GM12891 (cell line): ENCODE results near the gene BLOC1S1.
"Not testable (repeated sequence)": the region's sequence is repeated elsewhere in the genome, so short reads cannot be mapped to it uniquely, and the experiment has no call there.

ENCODE experiments used
- DNase-seq: peaks from one replicate; pipeline ENCODE4 v3.0.0; 2011; ENCODE audit warnings: low spot score; ENCODE audit not compliant: insufficient read length
- FAIRE-seq: peaks from 2 replicates; lab custom pipeline; 2011; peaks lifted over from hg19 to GRCh38; lab: Jason Lieb, UNC
- PAX5 ChIP-seq: IDR thresholded peaks from 2 replicates; pipeline ENCODE4 v1.6.1; 2011; ENCODE audit warnings: low read length, moderate library complexity, mild to moderate bottlenecking; ENCODE audit not compliant: insufficient read depth, severe bottlenecking
- POLR2A ChIP-seq: IDR thresholded peaks from 2 replicates; pipeline ENCODE4 v1.6.1; 2011; ENCODE audit warnings: low read depth, low read length, control low read depth
- POLR2AphosphoS5 ChIP-seq: IDR thresholded peaks from 2 replicates; pipeline ENCODE4 v1.6.1; 2011; ENCODE audit warnings: low read depth, low read length, control low read depth
- POU2F2 ChIP-seq: IDR thresholded peaks from 2 replicates; pipeline ENCODE4 v1.6.1; 2011; ENCODE audit warnings: low read depth, mild to moderate bottlenecking, control low read depth, low read length, moderate library complexity
- SPI1 ChIP-seq: IDR thresholded peaks from 2 replicates; pipeline ENCODE4 v1.6.1; 2011; ENCODE audit warnings: low read depth, low read length, control low read depth
- TAF1 ChIP-seq: IDR thresholded peaks from 2 replicates; pipeline ENCODE4 v1.6.1; 2011; ENCODE audit warnings: low read depth, low read length, control low read depth

The BLOC1S1 gene

DNA sequence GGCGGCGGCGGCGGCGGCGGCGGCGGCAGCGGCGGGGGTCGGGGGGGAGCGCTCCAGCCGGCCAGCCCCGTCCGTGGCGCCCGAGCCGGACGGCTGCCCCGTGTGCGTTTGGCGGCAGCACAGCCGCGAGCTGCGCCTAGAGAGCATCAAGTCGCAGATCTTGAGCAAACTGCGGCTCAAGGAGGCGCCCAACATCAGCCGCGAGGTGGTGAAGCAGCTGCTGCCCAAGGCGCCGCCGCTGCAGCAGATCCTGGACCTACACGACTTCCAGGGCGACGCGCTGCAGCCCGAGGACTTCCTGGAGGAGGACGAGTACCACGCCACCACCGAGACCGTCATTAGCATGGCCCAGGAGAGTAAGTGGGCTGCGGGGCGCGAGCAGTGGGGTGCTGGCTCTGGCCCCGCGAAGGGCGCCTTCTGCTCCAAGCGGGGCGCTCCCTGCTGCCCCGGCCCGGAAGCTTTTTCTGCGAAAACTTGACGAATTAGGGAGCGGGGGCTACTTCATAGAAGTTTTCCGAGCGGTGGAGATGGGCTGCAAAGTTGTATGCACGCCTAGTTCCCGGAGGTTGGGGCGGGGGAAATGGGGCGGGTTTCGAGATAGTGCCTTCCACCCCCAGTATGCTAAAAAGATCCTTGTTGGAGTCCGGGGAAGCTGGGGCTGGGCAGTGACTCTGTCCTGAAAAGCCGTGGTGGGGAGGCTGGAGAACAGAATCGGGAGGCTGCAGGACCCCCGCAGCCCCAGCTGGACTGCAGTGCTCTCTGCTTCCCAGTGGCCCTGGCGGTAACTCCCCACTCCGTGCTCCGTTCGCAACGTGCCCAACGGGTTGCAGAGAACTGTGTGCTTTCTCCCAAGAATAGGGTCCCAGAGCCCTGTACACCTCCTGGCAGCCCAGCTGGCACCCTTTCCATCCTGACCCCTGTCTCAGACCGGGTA, 27.8 kb downstream of the BLOC1S1 start:
- DNase-seq (no peak), FAIRE-seq (peak; percentile 57)
- TF ChIP-seq PAX5 = no peak

- TF ChIP-seq POLR2A (no peak), TAF1 (no peak), SPI1 (no peak), POLR2AphosphoS5 (no peak), POU2F2 (no peak), PAX5 (no peak)
- DNase-seq (no peak), FAIRE-seq (no peak)
Observed at GRCh38 chr12:55744340-55745030, 28.6 kb downstream of the BLOC1S1 start.

DNA sequence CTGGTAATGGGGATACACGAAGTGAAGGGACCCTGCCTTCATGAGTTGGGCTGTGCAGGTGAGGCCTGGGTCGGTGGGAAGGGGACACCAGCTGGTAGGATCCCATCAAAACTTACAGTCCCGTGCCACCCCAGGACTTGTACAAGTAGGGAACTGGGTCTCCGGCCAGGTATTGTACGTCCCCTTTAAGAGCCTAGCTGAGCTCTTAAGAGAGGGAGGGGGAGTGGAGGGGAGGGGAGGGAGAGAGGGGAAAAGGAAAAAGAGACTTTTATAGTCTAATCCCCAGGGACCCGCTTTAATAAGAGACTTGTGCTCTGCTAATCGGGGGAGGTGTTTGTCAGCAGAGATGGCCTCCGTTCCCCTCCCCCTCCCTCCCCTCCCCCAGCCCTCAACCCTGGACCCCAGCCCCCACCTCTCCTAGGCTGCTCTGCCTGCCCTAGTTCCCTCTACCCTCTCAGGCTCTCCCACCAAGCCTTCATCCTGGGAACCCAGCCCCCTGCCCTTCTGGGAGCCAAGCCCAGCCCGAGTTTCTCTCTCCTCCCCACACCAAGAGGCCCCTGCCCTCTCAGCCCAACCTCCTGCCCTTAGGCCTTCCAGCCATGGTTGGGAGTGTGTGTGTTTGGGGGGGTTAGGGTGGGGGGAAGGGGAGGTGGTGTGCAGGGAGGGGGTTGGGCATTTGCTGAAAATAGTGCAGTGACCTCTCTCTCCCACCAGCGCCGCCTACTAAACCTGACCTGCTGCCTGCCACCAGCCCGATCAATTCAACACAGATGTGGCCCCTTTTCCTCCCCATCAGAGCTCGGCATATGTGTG, 29.7 kb downstream of the BLOC1S1 start:
- TF ChIP-seq SPI1 = no peak
- no peak for TF ChIP-seq PAX5
- TF ChIP-seq TAF1 = no peak
- DNase-seq (no peak), FAIRE-seq (peak; percentile 55)

GRCh38 chr12:55746174-55746912, 30.5 kb downstream of the BLOC1S1 start:
- no peak for FAIRE-seq
- no peak for DNase-seq
- no peak for TF ChIP-seq POU2F2

- DNase-seq (no peak), FAIRE-seq (no peak)
- TF ChIP-seq POLR2AphosphoS5 = no peak
- no peak for TF ChIP-seq POU2F2
- TF ChIP-seq PAX5 = no peak
- no peak for TF ChIP-seq TAF1
- TF ChIP-seq POLR2A = no peak
- no peak for TF ChIP-seq SPI1
Observed at GRCh38 chr12:55746913-55747231, 31.0 kb downstream of the BLOC1S1 start.

GRCh38 chr12:55748230-55748993, 32.6 kb downstream of the BLOC1S1 start:
- DNase-seq = no peak
- no peak for FAIRE-seq
- TF ChIP-seq POLR2A = no peak
- TF ChIP-seq SPI1 = peak; percentile 49
- TF ChIP-seq PAX5 = no peak
- no peak for TF ChIP-seq POU2F2

DNA sequence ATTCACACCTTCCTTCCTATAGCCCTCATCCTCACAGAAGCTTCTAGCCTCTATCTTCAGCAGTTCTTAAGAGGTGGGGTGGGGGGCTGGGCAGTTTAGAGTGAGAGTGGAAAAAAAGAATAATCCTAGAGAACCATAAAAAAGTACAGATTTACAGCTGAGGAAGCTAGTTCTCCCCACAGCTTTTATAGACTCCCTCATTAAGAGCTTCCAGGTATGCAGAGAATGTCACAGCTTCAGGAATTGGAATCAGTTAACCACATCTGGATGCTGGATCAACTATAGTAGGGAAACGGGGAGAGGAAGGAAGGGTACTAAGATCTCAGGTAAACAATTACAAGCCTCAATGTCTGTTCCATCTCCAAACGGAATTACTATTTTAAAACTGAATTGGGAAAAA, 39.4 kb downstream of the BLOC1S1 start:
- TF ChIP-seq SPI1 = no peak
- no peak for DNase-seq
- FAIRE-seq = no peak

DNA sequence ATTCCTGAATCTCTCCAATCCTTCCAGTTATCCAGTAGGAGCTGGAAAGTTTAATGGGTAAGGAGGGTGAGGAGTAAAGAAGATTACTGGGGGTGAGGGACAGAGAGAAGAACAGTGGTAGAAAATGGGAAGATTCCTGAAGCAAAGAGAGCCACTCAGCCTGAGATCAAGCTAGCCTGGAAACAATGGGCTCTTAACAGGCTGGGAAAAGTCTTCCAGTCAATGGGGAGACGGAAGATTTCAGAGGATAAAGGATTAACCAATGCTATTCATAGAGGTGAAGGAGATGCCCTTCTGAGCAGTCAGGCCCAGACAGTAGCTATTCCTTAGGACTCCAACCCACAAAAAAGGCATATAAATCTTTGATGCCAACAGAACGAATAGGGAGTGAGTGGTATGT, 41.9 kb downstream of the BLOC1S1 start:
- TF ChIP-seq PAX5 (no peak), SPI1 (no peak), POLR2A (no peak), POU2F2 (no peak), POLR2AphosphoS5 (no peak), TAF1 (no peak)
- no peak for DNase-seq
- FAIRE-seq = no peak

GRCh38 chr12:55758575-55758974, 42.7 kb downstream of the BLOC1S1 start:
- DNase-seq, FAIRE-seq: not testable (repeated sequence)

GRCh38 chr12:55760663-55761062, 44.8 kb downstream of the BLOC1S1 start:
- no peak for FAIRE-seq
- DNase-seq = no peak
- TF ChIP-seq POLR2AphosphoS5 = no peak
- TF ChIP-seq POLR2A = no peak
- no peak for TF ChIP-seq SPI1
- no peak for TF ChIP-seq TAF1
- TF ChIP-seq POU2F2 = no peak
- TF ChIP-seq PAX5 = no peak
